Erythroblast (primary cell): ENCODE results near the gene SNPH.
"Not testable (repeated sequence)": the region's sequence is repeated elsewhere in the genome, so short reads cannot be mapped to it uniquely, and the experiment has no call there.

ENCODE experiments used
- GATA1 ChIP-seq: IDR thresholded peaks from 2 replicates; pipeline ENCODE4 v1.6.1; 2011; ENCODE audit warnings: low read depth, mild to moderate bottlenecking, control low read depth, low read length, moderate library complexity
- POLR2A ChIP-seq: IDR thresholded peaks from 2 replicates; pipeline ENCODE4 v1.6.1; 2011; ENCODE audit warnings: mild to moderate bottlenecking, low read length

GRCh38 chr20:1216527-1217427 is 49.3 kb upstream of the SNPH start:
- not testable (repeated sequence) for TF ChIP-seq POLR2A, GATA1
